CD14-positive monocyte (primary cell): ENCODE data around the gene GDI2. TPM values are rescaled to one million over a fixed set of nuclear protein-coding genes. Genes with fewer than 3 reads are reported as not detected.
"Not testable (repeated sequence)": the region's sequence is repeated elsewhere in the genome, so short reads cannot be mapped to it uniquely, and the experiment has no call there.

Source experiments
- DNase-seq, 3 donors: peaks; one replicate each; pipeline ENCODE4 v3.0.0-alpha.2; 2011 to 2022
- H2AFZ ChIP-seq: 2 replicates; pipeline ENCODE4 v1.6.0; 2012; ENCODE audit warnings: mild to moderate bottlenecking, low read depth, low read length, inconsistent platforms; ENCODE audit not compliant: insufficient read depth, poor library complexity, severe bottlenecking
- H3K27ac ChIP-seq, 2 donors: 1 replicate in 1 of 2; 2 replicates in 1 of 2; pipeline ENCODE4 v1.5.1; 2012 to 2013; ENCODE audit warnings: low read length in 2 of 2, control low read depth in 1 of 2, inconsistent platforms in 1 of 2, low read depth in 1 of 2, mild to moderate bottlenecking in 1 of 2
- H3K27me3 ChIP-seq, 2 donors: one replicate each; pipeline versions ENCODE4 v1.6.0 to v1.6.1; 2011 to 2013; ENCODE audit warnings: low read length in 2 of 2; ENCODE audit not compliant: control insufficient read depth in 2 of 2, insufficient read depth in 2 of 2
- H3K36me3 ChIP-seq, 2 donors: replicated peaks in 1 of 2; 1 replicate in 1 of 2; 2 replicates in 1 of 2; pipeline versions ENCODE4 v1.5.1 to v1.6.1; 2012 to 2013; ENCODE audit warnings: low read length in 2 of 2, control low read depth in 1 of 2, inconsistent platforms in 1 of 2, mild to moderate bottlenecking in 1 of 2; ENCODE audit not compliant: insufficient read depth in 2 of 2, control insufficient read depth in 1 of 2
- H3K4me1 ChIP-seq, 2 donors: 1 replicate in 1 of 2; 2 replicates in 1 of 2; pipeline versions ENCODE4 v1.5.1 to v1.6.1; 2012 to 2013; ENCODE audit warnings: low read length in 2 of 2, control low read depth in 1 of 2, inconsistent platforms in 1 of 2, mild to moderate bottlenecking in 1 of 2, moderate library complexity in 1 of 2; ENCODE audit not compliant: insufficient read depth in 2 of 2, control insufficient read depth in 1 of 2
- H3K4me2 ChIP-seq: replicated peaks from 2 replicates; pipeline ENCODE3; 2012; ENCODE audit warnings: low read length, moderate library complexity, mild to moderate bottlenecking; ENCODE audit not compliant: poor library complexity, severe bottlenecking; ENCODE audit errors: extremely low read depth
- H3K4me3 ChIP-seq, 3 experiments: fragments of 200-600 bp in 1 of 3; sonication (generic) in 1 of 3; replicated peaks in 1 of 3; 1 replicate in 2 of 3; 2 replicates in 1 of 3; pipeline ENCODE4 v1.5.1; 2011 to 2013; ENCODE audit warnings: low read length in 3 of 3, mild to moderate bottlenecking in 3 of 3, control low read depth in 2 of 3, low read depth in 2 of 3, inconsistent platforms in 1 of 3, moderate library complexity in 1 of 3
- H3K79me2 ChIP-seq: 2 replicates; pipeline ENCODE4 v1.6.0; 2012; ENCODE audit warnings: mild to moderate bottlenecking, control low read depth, inconsistent platforms, low read length, moderate library complexity; ENCODE audit not compliant: insufficient read depth
- H3K9ac ChIP-seq: 2 replicates; pipeline ENCODE4 v1.6.0; 2017; ENCODE audit warnings: low read length, mild to moderate bottlenecking; ENCODE audit not compliant: insufficient read depth, poor library complexity, severe bottlenecking
- H3K9me3 ChIP-seq, 2 donors: replicated peaks in 1 of 2; 1 replicate in 1 of 2; 2 replicates in 1 of 2; pipeline versions ENCODE4 v1.5.1 to v1.6.1; 2012 to 2013; ENCODE audit warnings: low read length in 2 of 2, control low read depth in 1 of 2; ENCODE audit not compliant: control insufficient read depth in 1 of 2, insufficient read depth in 1 of 2
- H4K20me1 ChIP-seq: 2 replicates; pipeline ENCODE4 v1.6.0; 2012; ENCODE audit warnings: mild to moderate bottlenecking, low read length, control low read depth, moderate library complexity; ENCODE audit not compliant: insufficient read depth
- H3K27ac Mint-ChIP-seq, 7 donors: one replicate each; pipeline ENCODE4 v1.8.0; 2020; ENCODE audit warnings: mild to moderate bottlenecking in 7 of 7, mixed read lengths in 7 of 7, moderate library complexity in 6 of 7, inconsistent platforms in 2 of 7
- H3K27me3 Mint-ChIP-seq, 3 donors: one replicate each; pipeline ENCODE4 v1.8.0; 2021 to 2022; ENCODE audit warnings: low read depth in 3 of 3, mild to moderate bottlenecking in 3 of 3, mixed read lengths in 3 of 3, moderate library complexity in 3 of 3, inconsistent platforms in 1 of 3
- H3K36me3 Mint-ChIP-seq, 2 donors: one replicate each; pipeline ENCODE4 v1.8.0; 2020; ENCODE audit warnings: mixed read lengths in 2 of 2, inconsistent platforms in 1 of 2, mild to moderate bottlenecking in 1 of 2
- H3K4me1 Mint-ChIP-seq: one replicate; pipeline ENCODE4 v1.8.0; 2020; ENCODE audit warnings: mild to moderate bottlenecking, mixed read lengths
- H3K4me3 Mint-ChIP-seq, 2 donors: one replicate each; pipeline ENCODE4 v1.8.0; 2020; ENCODE audit warnings: mild to moderate bottlenecking in 2 of 2, mixed read lengths in 2 of 2, moderate library complexity in 1 of 2
- H3K9me3 Mint-ChIP-seq, 7 donors: one replicate each; pipeline ENCODE4 v1.8.0; 2020 to 2022; ENCODE audit warnings: mixed read lengths in 7 of 7, mild to moderate bottlenecking in 6 of 7, moderate library complexity in 6 of 7, inconsistent platforms in 2 of 7
- CTCF ChIP-seq: fragments of 200-600 bp; IDR thresholded peaks from one replicate; pipeline ENCODE4 v1.8.0; 2022; ENCODE audit warnings: antibody characterized with exemption, mild to moderate bottlenecking
- WGBS: methylation state at CpG from one replicate; pipeline ENCODE4 v1.1.5; 2013; ENCODE audit warnings: missing lambda C conversion rate; ENCODE audit not compliant: insufficient coverage; 5-methylcytosine and 5-hydroxymethylcytosine counted together
- intact Hi-C, 2 donors: fragments of 100-400 bp; cut with micrococcal nuclease; formaldehyde crosslinking; loops; one replicate each; pipeline versions ENCODE4 v1.15.0 to v1.15.1; 2023
- polyA plus RNA-seq, 3 donors: library from polyadenylated mRNA; depleted of rRNA in 1 of 3; unstranded in 2 of 3; stranded (reverse) in 1 of 3; fragments of 300-500 nt in 2 of 3; fragments of >200 nt in 1 of 3; fragmentation: Illumina TruSeq in 2 of 3; gene quantifications; 1 replicate in 2 of 3; 2 replicates in 1 of 3; pipeline ENCODE4 v1.2.3, GENCODE V29; 2012 to 2021

Gene GDI2
- polyA plus RNA-seq, 3 donors = 100 to 320 (median 316) TPM

GRCh38 chr10:5841965-5842364 is 28.7 kb upstream of the GDI2 start:
- peaks cover 15% of the 10 kb centered on the region for H3K4me1 Mint-ChIP-seq
- peak overlapping the region in 1 of 7 donors; percentile 26 for H3K27ac Mint-ChIP-seq
- H3K4me3 ChIP-seq = no peak overlapping the region
- H3K36me3 Mint-ChIP-seq = no peaks in the 10 kb centered on the region
- no peaks in the 10 kb centered on the region for H4K20me1 ChIP-seq
- H3K4me2 ChIP-seq = no peak overlapping the region
- H3K9me3 ChIP-seq = no peaks in the 10 kb centered on the region
- no peaks in the 10 kb centered on the region for H3K27me3 ChIP-seq
- H3K79me2 ChIP-seq = no peaks in the 10 kb centered on the region
- no peak overlapping the region for H3K27ac ChIP-seq
- intact Hi-C loops = no loop called here
- H3K9me3 Mint-ChIP-seq = peaks cover 0 to 2% (median 0%) of the 10 kb centered on the region in 7 donors
- H3K27me3 Mint-ChIP-seq = peaks cover 0 to 9% (median 4%) of the 10 kb centered on the region in 3 donors
- no peak overlapping the region for H3K9ac ChIP-seq
- H3K4me3 Mint-ChIP-seq = no peak overlapping the region
- WGBS = 96% methylated on average over 11 of the region's 14 CpGs
- H3K4me1 ChIP-seq = peaks cover 6 to 9% of the 10 kb centered on the region in 2 donors
- no peak overlapping the region for H2AFZ ChIP-seq
- no peaks in the 10 kb centered on the region for H3K36me3 ChIP-seq
- no peak for DNase-seq
- TF ChIP-seq CTCF = no peak

DNA sequence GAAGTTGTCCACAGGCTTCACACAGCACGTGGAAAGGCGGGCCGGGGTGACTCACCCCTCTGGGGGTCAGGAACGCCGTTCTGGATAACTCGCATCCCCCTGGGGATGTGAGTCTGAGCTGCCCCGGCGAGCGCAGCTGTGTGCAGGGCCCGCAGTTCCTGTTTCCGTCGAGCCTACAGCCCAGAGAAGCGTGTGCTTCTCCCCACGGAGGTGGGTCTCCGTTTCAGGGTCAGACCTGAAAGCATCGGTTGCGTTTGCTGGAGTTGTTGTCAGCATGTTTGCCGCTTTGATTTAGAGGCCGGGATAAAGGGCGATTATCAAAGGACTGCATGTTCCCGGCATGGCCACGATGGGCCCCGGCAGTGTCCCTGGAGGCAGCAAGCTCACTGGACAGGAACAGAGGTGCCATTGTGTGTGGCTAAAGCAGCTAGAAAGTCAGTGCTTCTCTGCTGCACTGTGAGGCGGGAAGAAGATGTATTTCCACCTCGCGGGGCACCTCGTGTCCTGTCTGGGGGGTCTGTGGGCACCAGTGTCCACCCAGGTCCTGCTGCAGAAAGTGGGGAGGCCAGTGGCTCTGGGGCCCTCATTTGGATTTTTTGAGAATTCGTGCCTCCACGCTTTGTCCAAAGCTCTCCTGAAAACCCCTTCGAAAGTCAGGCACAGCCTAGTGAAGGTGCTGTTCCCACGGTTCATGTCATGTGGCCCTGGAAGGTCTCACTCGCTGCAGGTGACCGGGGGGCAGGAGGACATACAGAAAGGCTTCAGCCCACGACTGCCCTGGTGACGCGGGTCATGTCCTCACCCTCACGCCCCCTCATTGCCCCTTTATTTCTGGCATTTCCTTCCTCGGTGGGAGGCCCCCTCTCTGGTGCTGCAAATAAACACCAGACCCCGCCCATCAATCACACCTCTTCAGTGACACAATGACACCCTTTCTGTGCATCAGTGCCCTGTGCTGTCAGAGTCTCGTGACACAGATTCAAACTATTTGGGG is 27.4 kb upstream of the GDI2 start:
- 53% methylated on average over 39 of the region's 40 CpGs for WGBS
- Histone ChIP-seq H3K9me3 (no peaks in the 10 kb centered on the region), H3K4me1 (peaks cover 6 to 9% of the 10 kb centered on the region in 2 donors), H4K20me1 (no peaks in the 10 kb centered on the region), H3K27me3 (no peaks in the 10 kb centered on the region), H3K4me2 (peak overlapping the region; percentile 10), H3K79me2 (no peaks in the 10 kb centered on the region), H3K4me3 (no peak overlapping the region), H2AFZ (peak overlapping the region; percentile 61), H3K27ac (peak overlapping the region in 1 of 2 donors; percentile 7), H3K9ac (no peak overlapping the region), H3K36me3 (no peaks in the 10 kb centered on the region)
- TF ChIP-seq CTCF = no peak
- Mint-ChIP-seq H3K27me3 (peaks cover 0 to 9% (median 4%) of the 10 kb centered on the region in 3 donors), H3K4me1 (peaks cover 8% of the 10 kb centered on the region), H3K27ac (peak overlapping the region in 2 of 7 donors; percentile 28 to 67), H3K4me3 (peak overlapping the region; percentile 58 to 72), H3K36me3 (no peaks in the 10 kb centered on the region), H3K9me3 (peaks cover 0 to 2% (median 0%) of the 10 kb centered on the region in 7 donors)
- intact Hi-C loops = no loop called here
- DNase-seq = peak; percentile 22 to 42 (median 29)

- 100% methylated on average over 2 of the region's 2 CpGs for WGBS
- H3K27me3 Mint-ChIP-seq, H3K27ac Mint-ChIP-seq, H3K79me2 ChIP-seq, H3K36me3 Mint-ChIP-seq, H3K9ac ChIP-seq, H3K4me1 ChIP-seq, H3K4me3 Mint-ChIP-seq, H3K27me3 ChIP-seq, H3K27ac ChIP-seq, H3K4me2 ChIP-seq, H3K9me3 Mint-ChIP-seq, H2AFZ ChIP-seq, H3K4me1 Mint-ChIP-seq, intact Hi-C loops, H3K9me3 ChIP-seq, H3K4me3 ChIP-seq, H3K36me3 ChIP-seq, DNase-seq, H4K20me1 ChIP-seq: not testable (repeated sequence)
These were observed 22.9 kb upstream of the GDI2 start for GRCh38 chr10:5836181-5836580.
